Osteocyte (in vitro differentiated cells): ENCODE measurements around the gene HOXA10. TPM values are rescaled to one million over a fixed set of nuclear protein-coding genes. Genes with fewer than 3 reads are reported as not detected.

Experiments used
- DNase-seq: peaks from one replicate; pipeline ENCODE4 v3.0.0; 2021; ENCODE audit warnings: mixed read lengths; ENCODE audit not compliant: unreplicated experiment; ENCODE audit errors: extremely low spot score
- H3K27ac Mint-ChIP-seq: one replicate; pipeline ENCODE4 v1.8.0; 2021; ENCODE audit warnings: mild to moderate bottlenecking, mixed read lengths; ENCODE audit not compliant: unreplicated experiment
- H3K27me3 Mint-ChIP-seq: one replicate; pipeline ENCODE4 v1.8.0; 2021; ENCODE audit warnings: mixed read lengths; ENCODE audit not compliant: unreplicated experiment
- H3K36me3 Mint-ChIP-seq: one replicate; pipeline ENCODE4 v1.8.0; 2021; ENCODE audit warnings: mixed read lengths; ENCODE audit not compliant: unreplicated experiment
- H3K4me1 Mint-ChIP-seq: one replicate; pipeline ENCODE4 v1.8.0; 2021; ENCODE audit warnings: mixed read lengths; ENCODE audit not compliant: unreplicated experiment
- H3K4me3 Mint-ChIP-seq: one replicate; pipeline ENCODE4 v1.8.0; 2021; ENCODE audit warnings: mild to moderate bottlenecking, moderate library complexity, mixed read lengths; ENCODE audit not compliant: unreplicated experiment
- H3K9me3 Mint-ChIP-seq: one replicate; pipeline ENCODE4 v1.8.0; 2021; ENCODE audit warnings: mixed read lengths; ENCODE audit not compliant: unreplicated experiment
- long read RNA-seq: library from polyadenylated mRNA; unstranded; transcript quantifications from one replicate; pipeline ENCODE4 v2.0.0, GENCODE V29; 2021
- total RNA-seq: library from RNA; stranded (reverse); gene quantifications from 2 replicates; pipeline ENCODE4 v1.2.1, GENCODE V29; 2021
- TF ChIP-seq, protein P1 (sequence below): fragments of 200-600 bp; sonication (generic); IDR thresholded peaks from 2 replicates; pipeline ENCODE4 v1.5.0; 2021; ENCODE audit warnings: antibody characterized with exemption, mild to moderate bottlenecking, moderate library complexity

The HOXA10 gene
- total RNA-seq = not detected in 2 replicates
- long read RNA-seq = 0 reads

DNA sequence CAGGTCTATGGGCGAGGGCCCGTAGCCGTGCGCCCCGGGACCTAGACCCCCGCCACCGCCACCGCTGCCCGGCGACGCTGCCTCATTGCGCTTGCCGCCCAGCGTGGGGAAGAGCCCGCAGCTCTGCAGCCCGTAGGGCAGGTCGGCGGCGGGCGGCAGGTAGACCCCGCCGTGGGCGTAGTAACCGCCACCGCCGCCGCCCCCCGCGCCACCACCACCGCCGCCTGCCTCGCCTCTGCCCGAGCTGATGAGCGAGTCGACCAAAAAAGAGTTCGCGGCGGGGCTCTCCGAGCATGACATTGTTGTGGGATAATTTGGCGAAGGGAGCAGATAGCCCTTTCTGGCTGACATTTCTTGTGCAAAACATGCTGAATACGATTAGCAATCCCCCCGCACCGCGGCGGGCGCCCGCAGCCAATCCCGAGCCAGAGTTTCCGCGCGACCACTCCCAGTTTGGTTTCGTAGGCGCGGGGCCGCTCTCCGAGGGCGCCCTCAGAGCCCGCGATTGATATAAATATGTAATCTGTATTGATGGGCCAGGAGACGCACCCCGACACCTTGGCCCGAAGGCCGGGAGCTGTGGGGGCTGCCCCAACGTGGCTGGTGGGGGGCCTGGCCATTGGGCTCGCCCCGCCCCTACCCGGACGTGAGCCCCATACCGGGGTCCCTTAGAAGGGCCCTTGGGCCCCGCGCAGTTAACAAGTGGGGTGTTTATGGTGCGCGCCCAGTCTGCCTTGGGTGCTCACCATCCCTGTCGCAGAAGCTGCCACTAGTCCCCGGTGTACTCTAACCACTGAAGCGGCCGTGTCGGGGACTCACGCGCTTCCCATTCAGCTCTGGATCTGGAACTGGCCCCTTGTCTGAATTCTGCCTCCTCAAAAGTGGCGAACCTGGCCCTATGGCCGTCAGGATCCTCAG is at the start of gene HOXA10:
HOXA10 (minus strand) TSS at position 365 of the 918 bp plus-strand sequence; CDS start at position 351, 14 bp downstream.
- Mint-ChIP-seq H3K36me3 (no peaks in the 10 kb centered on the region), H3K27me3 (peaks cover 78% of the 10 kb centered on the region), H3K27ac (no peak within 1 kb of the TSS), H3K9me3 (no peaks in the 10 kb centered on the region), H3K4me3 (peak within 1 kb of the TSS; percentile 57), H3K4me1 (peaks cover 10% of the 10 kb centered on the region)
- TF ChIP-seq, protein P1, sequence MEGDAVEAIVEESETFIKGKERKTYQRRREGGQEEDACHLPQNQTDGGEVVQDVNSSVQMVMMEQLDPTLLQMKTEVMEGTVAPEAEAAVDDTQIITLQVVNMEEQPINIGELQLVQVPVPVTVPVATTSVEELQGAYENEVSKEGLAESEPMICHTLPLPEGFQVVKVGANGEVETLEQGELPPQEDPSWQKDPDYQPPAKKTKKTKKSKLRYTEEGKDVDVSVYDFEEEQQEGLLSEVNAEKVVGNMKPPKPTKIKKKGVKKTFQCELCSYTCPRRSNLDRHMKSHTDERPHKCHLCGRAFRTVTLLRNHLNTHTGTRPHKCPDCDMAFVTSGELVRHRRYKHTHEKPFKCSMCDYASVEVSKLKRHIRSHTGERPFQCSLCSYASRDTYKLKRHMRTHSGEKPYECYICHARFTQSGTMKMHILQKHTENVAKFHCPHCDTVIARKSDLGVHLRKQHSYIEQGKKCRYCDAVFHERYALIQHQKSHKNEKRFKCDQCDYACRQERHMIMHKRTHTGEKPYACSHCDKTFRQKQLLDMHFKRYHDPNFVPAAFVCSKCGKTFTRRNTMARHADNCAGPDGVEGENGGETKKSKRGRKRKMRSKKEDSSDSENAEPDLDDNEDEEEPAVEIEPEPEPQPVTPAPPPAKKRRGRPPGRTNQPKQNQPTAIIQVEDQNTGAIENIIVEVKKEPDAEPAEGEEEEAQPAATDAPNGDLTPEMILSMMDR = no peak
- no peak for DNase-seq

DNA sequence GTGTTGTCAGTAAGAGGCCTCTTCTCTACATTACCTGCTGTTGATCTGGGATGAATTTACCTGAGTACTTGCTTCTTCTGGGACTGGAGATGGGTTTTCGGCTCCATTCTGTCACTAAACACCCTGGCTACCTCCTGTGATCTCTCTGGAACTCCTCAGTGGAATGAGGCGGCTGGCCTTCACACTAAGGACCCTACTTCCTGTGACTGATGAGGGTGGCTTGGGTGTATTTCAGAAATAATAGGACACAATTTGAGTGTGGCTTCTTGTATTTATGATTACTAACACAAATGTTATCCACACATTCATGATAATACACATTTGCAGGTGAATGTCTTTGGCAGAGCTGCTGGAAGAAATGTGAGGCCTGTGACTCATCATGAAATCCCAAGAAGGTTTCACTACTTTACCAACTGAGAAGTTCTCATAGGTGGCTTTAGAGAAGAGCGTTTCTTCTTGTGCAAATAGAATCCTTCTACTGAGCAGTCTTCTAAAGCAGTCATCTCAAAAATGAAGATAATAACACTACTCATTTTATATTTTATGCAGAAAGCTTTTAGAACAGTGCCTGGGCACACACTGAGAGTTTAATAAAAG is 47.2 kb upstream of the HOXA10 start:
- no peak overlapping the region for H3K4me3 Mint-ChIP-seq
- no peaks in the 10 kb centered on the region for H3K36me3 Mint-ChIP-seq
- peaks cover 69% of the 10 kb centered on the region for H3K27me3 Mint-ChIP-seq
- no peak overlapping the region for H3K27ac Mint-ChIP-seq
- peaks cover 2% of the 10 kb centered on the region for H3K4me1 Mint-ChIP-seq
- H3K9me3 Mint-ChIP-seq = no peaks in the 10 kb centered on the region
- TF ChIP-seq, protein P1 = no peak
- no peak for DNase-seq

DNA sequence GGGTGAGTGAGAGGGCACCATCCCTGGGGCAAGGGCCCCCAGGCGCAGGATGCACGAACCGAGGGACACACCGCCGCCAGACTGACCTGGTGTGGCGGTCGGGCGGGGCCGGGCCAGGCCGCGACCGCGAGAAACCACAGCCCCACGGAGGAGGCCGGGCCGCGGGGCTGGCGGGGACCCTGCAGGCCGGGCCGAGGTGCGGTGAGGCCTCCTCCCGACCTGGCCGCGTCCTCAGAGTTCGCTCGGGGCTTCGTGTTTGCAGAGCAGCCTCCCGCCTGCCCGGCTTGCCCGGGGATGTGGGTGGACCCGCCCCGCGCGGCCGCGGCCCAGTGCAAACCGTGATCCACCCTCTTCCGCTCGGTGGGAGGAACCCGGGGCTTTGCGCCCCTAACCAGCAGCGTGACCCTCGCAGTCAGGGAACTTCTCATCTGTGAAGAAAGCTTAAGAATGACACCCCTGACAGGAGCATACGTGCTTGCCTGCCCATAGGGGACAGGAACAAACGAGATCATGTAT is 46.4 kb upstream of the HOXA10 start:
- no peak overlapping the region for H3K4me3 Mint-ChIP-seq
- no peaks in the 10 kb centered on the region for H3K9me3 Mint-ChIP-seq
- DNase-seq = no peak
- peaks cover 2% of the 10 kb centered on the region for H3K4me1 Mint-ChIP-seq
- peaks cover 71% of the 10 kb centered on the region for H3K27me3 Mint-ChIP-seq
- no peak overlapping the region for H3K27ac Mint-ChIP-seq
- H3K36me3 Mint-ChIP-seq = no peaks in the 10 kb centered on the region
- TF ChIP-seq, protein P1 = no peak

DNA sequence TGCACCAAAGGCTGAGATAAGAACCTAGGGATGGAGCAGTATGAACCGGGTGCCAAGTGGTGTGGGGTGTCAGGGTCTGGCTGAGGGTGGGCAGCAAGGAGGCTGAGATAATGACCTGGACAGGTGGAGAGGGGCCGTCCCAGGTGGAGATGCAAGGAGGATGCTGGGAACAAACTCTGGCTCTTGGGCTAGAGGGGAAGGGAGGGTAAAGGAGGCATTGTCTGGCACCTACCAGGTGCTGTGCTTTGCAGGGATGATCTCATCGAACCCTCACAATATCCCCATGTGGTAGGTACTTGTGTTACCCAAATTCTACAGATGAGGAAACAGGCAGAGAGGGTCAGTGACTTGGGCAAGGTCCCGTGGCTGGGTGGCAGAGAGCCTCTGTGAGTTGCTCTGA is 45.7 kb upstream of the HOXA10 start:
- Mint-ChIP-seq H3K4me3 (no peak overlapping the region), H3K4me1 (no peaks in the 10 kb centered on the region), H3K27ac (no peak overlapping the region), H3K27me3 (peaks cover 70% of the 10 kb centered on the region), H3K9me3 (no peaks in the 10 kb centered on the region), H3K36me3 (no peaks in the 10 kb centered on the region)
- TF ChIP-seq, protein P1 = no peak
- DNase-seq = no peak

DNA sequence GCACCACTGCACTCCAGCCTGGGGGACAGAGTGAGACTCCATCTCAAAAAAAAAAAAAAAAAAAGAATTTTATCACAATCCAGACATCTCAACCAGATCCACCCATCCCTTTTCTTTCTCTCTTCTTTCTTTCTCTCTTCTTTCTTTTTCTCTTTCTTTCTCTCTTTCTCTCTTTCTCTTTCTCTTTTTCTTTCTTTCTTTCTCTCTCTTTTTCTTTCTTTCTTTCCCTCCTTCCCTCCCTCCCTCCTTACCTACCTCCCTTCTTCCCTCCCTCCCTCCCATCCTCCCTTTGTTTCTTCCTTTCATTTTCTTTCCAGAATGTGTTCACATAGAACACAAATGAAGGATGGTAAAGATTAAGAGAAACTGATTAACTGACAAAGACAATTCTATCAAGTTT is 43.8 kb upstream of the HOXA10 start:
- H3K27ac Mint-ChIP-seq = no peak overlapping the region
- DNase-seq = no peak
- no peaks in the 10 kb centered on the region for H3K36me3 Mint-ChIP-seq
- H3K27me3 Mint-ChIP-seq = peaks cover 68% of the 10 kb centered on the region
- H3K4me1 Mint-ChIP-seq = peaks cover 2% of the 10 kb centered on the region
- no peak overlapping the region for H3K4me3 Mint-ChIP-seq
- TF ChIP-seq, protein P1 = no peak
- no peaks in the 10 kb centered on the region for H3K9me3 Mint-ChIP-seq
